ENCODE results near the gene ALCAM.

GRCh38 chr3:105608623-105609022, 241.9 kb downstream of the ALCAM start:
- TF ChIP-seq, protein P1, sequence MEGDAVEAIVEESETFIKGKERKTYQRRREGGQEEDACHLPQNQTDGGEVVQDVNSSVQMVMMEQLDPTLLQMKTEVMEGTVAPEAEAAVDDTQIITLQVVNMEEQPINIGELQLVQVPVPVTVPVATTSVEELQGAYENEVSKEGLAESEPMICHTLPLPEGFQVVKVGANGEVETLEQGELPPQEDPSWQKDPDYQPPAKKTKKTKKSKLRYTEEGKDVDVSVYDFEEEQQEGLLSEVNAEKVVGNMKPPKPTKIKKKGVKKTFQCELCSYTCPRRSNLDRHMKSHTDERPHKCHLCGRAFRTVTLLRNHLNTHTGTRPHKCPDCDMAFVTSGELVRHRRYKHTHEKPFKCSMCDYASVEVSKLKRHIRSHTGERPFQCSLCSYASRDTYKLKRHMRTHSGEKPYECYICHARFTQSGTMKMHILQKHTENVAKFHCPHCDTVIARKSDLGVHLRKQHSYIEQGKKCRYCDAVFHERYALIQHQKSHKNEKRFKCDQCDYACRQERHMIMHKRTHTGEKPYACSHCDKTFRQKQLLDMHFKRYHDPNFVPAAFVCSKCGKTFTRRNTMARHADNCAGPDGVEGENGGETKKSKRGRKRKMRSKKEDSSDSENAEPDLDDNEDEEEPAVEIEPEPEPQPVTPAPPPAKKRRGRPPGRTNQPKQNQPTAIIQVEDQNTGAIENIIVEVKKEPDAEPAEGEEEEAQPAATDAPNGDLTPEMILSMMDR (conservative IDR thresholded peaks at IDR 0.05; ENCODE audit: low read length), result no peak
- TF ChIP-seq EZH2phosphoT487 (IDR thresholded peaks at IDR 0.05; ENCODE audit: borderline replicate concordance, low read depth, low read length), result no peak

All from OCI-LY7 (cell line).